Measurements from ENCODE around the gene TK2.

GRCh38 chr16:66578651-66579531 is 29.0 kb upstream of the TK2 start, which contains the start of gene CMTM2:
- TF ChIP-seq CSRNP3 (CRISPR knock-in tag; IDR thresholded peaks at IDR 0.05) (no peak), ZC3H10 (CRISPR knock-in tag; IDR thresholded peaks at IDR 0.05) (no peak), ARNTL (CRISPR knock-in tag; IDR thresholded peaks at IDR 0.05; ENCODE audit: borderline replicate concordance, low read depth) (no peak), CSDC2 (CRISPR knock-in tag; IDR thresholded peaks at IDR 0.05) (no peak), PATZ1 (CRISPR knock-in tag; IDR thresholded peaks at IDR 0.05; ENCODE audit: borderline replicate concordance) (no peak), ESRRG (CRISPR knock-in tag; IDR thresholded peaks at IDR 0.05) (no peak), OSR1 (CRISPR knock-in tag; IDR thresholded peaks at IDR 0.05) (no peak), RARB (CRISPR knock-in tag; IDR thresholded peaks at IDR 0.05) (no peak), POU6F1 (CRISPR knock-in tag; IDR thresholded peaks at IDR 0.05; ENCODE audit: borderline replicate concordance, low read depth) (no peak)

All from SK-N-SH treated with all-trans-retinoic acid at 6 μM for 48 hours (cell line).